HepG2 (cell line): ENCODE results near the gene LRTM2. TPM values are rescaled to one million over a fixed set of nuclear protein-coding genes. Genes with fewer than 3 reads are reported as not detected.

Experiments
- ATAC-seq: fragments of 200-7000 bp; cut with Tn5 transposase; 3 replicates; pipeline ENCODE4 v1.9.1; 2020; ENCODE audit warnings: mild to moderate bottlenecking, moderate library complexity
- BruUV-seq: library from RNA; stranded (reverse); fragments of 400-500 nt; replicated peaks from 2 replicates; lab custom pipeline; 2021; lab: Mats Ljungman, UMichigan
- CTCF ChIA-PET: fragments of 300-600 bp; formaldehyde crosslinking; extraction: SDS; loops from one replicate; lab custom pipeline; 2021; ENCODE audit warnings: low total read pairs, inconsistent platforms, low intra/inter-chr PET ratio; lab: Yijun Ruan, JAX
- POLR2A ChIA-PET: fragments of 350-600 bp; sonication (Branson Sonifier 250); formaldehyde crosslinking; loops from one replicate; lab custom pipeline; 2020; ENCODE audit warnings: antibody characterized with exemption, inconsistent platforms; lab: Yijun Ruan, JAX
- DNase-seq: peaks from one replicate; pipeline ENCODE4 v3.0.0-alpha.2; 2015; ENCODE audit warnings: low spot score
- FAIRE-seq: peaks from 3 replicates; lab custom pipeline; 2011; peaks lifted over from hg19 to GRCh38; lab: Jason Lieb, UNC
- H2AFZ ChIP-seq: one replicate; pipeline ENCODE4 v1.6.1; 2011; ENCODE audit warnings: low read length, inconsistent platforms
- H3K27ac ChIP-seq: fragments of 300-600 bp; 3 replicates; pipeline ENCODE4 v1.8.0; 2011; ENCODE audit warnings: mixed run types, mild to moderate bottlenecking, mixed read lengths, low read length, inconsistent platforms; ENCODE audit not compliant: insufficient read depth; ENCODE audit errors: extremely low read length
- H3K27me3 ChIP-seq, 2 experiments: fragments of 200-600 bp in 1 of 2; 2 replicates in 1 of 2; 3 replicates in 1 of 2; pipeline versions ENCODE4 v1.6.0 to v1.8.0; 2011; ENCODE audit warnings: low read length in 2 of 2, mild to moderate bottlenecking in 2 of 2, moderate library complexity in 2 of 2, inconsistent platforms in 1 of 2; ENCODE audit not compliant: insufficient read depth in 2 of 2, control insufficient read depth in 1 of 2
- H3K36me3 ChIP-seq, 2 experiments: fragments of 200-600 bp in 1 of 2; replicated peaks in 1 of 2; 2 replicates in 1 of 2; 3 replicates in 1 of 2; pipeline versions ENCODE4 v1.5.1 to v1.8.0; 2011; ENCODE audit warnings: low read length in 2 of 2, inconsistent platforms in 1 of 2; ENCODE audit not compliant: insufficient read depth in 2 of 2, control insufficient read depth in 1 of 2
- H3K4me1 ChIP-seq: 2 replicates; pipeline ENCODE4 v1.5.1; 2012; ENCODE audit warnings: low read length, inconsistent platforms; ENCODE audit not compliant: insufficient read depth
- H3K4me2 ChIP-seq: 2 replicates; pipeline ENCODE4 v1.6.0; 2011; ENCODE audit warnings: low read depth, low read length, inconsistent platforms
- H3K4me3 ChIP-seq, 3 experiments: fragments of 200-600 bp in 1 of 3; sonication (generic), shearing (Covaris generic) in 1 of 3; replicated peaks in 1 of 3; 2 replicates each; pipeline ENCODE4 v1.5.1; 2011 to 2016; ENCODE audit warnings: low read length in 3 of 3, inconsistent platforms in 2 of 3, low read depth in 2 of 3, mild to moderate bottlenecking in 2 of 3, control low read depth in 1 of 3, mixed read lengths in 1 of 3; ENCODE audit not compliant: insufficient read depth in 1 of 3
- H3K79me2 ChIP-seq: one replicate; pipeline ENCODE4 v1.6.1; 2011; ENCODE audit warnings: low read length, inconsistent platforms; ENCODE audit not compliant: insufficient read depth
- H3K9ac ChIP-seq: 2 replicates; pipeline ENCODE4 v1.6.0; 2011; ENCODE audit warnings: mild to moderate bottlenecking, low read depth, low read length, inconsistent platforms; ENCODE audit not compliant: insufficient read depth
- H3K9me3 ChIP-seq: 2 replicates; pipeline ENCODE4 v1.5.1; 2012; ENCODE audit warnings: mild to moderate bottlenecking, low read length
- H4K20me1 ChIP-seq: 2 replicates; pipeline ENCODE4 v1.6.0; 2011; ENCODE audit warnings: inconsistent platforms, mild to moderate bottlenecking, low read length, moderate library complexity; ENCODE audit not compliant: insufficient read depth
- DPF2 ChIP-seq: sonication (generic); formaldehyde crosslinking; IDR thresholded peaks from 2 replicates; pipeline ENCODE4 v1.4.0; 2020; ENCODE audit warnings: mild to moderate bottlenecking, low read depth, missing genetic modification reagents, borderline replicate concordance
- E2F1 ChIP-seq: sonication (generic); formaldehyde crosslinking; IDR thresholded peaks from 2 replicates; pipeline ENCODE4 v1.5.0; 2020; ENCODE audit warnings: missing genetic modification reagents
- ETS1 ChIP-seq: sonication (generic); formaldehyde crosslinking; IDR thresholded peaks from 2 replicates; pipeline ENCODE4 v1.4.0; 2020; ENCODE audit warnings: missing genetic modification reagents
- HNRNPUL1 ChIP-seq: fragments of 200-400 bp; formaldehyde crosslinking; IDR thresholded peaks from 2 replicates; pipeline ENCODE4 v1.6.1; 2017; ENCODE audit warnings: low read depth, mild to moderate bottlenecking, low read length, moderate library complexity
- KDM5B ChIP-seq: sonication (generic); formaldehyde crosslinking; IDR thresholded peaks from 2 replicates; pipeline ENCODE4 v1.4.0; 2020; ENCODE audit warnings: missing genetic modification reagents, mild to moderate bottlenecking, borderline replicate concordance
- MAFG ChIP-seq: sonication (generic); formaldehyde crosslinking; IDR thresholded peaks from 2 replicates; pipeline ENCODE4 v1.5.1; 2020; ENCODE audit warnings: mild to moderate bottlenecking, missing genetic modification reagents
- MIER2 ChIP-seq: IDR thresholded peaks from 2 replicates; pipeline ENCODE4 v1.6.1; 2016; ENCODE audit warnings: missing biosample characterization, missing genetic modification reagents
- MTA3 ChIP-seq: sonication (generic); formaldehyde crosslinking; IDR thresholded peaks from 2 replicates; pipeline ENCODE4 v1.4.0; 2020; ENCODE audit warnings: missing genetic modification reagents
- POLR2G ChIP-seq: fragments of 200-400 bp; formaldehyde crosslinking; IDR thresholded peaks from 2 replicates; pipeline ENCODE4 v1.6.1; 2018; ENCODE audit warnings: mild to moderate bottlenecking, low read depth, low read length, moderate library complexity
- RBFOX2 ChIP-seq: fragments of 200-400 bp; formaldehyde crosslinking; IDR thresholded peaks from 2 replicates; pipeline ENCODE4 v1.6.1; 2017; ENCODE audit warnings: low read depth, mild to moderate bottlenecking, low read length
- RBM22 ChIP-seq: fragments of 200-400 bp; formaldehyde crosslinking; optimal IDR thresholded peaks from 2 replicates; pipeline ENCODE3; 2017; ENCODE audit warnings: mild to moderate bottlenecking, low read length, moderate library complexity
- THAP9 ChIP-seq: sonication (generic); formaldehyde crosslinking; IDR thresholded peaks from 2 replicates; pipeline ENCODE4; 2020; ENCODE audit warnings: missing genetic modification reagents, mild to moderate bottlenecking, borderline replicate concordance
- ZEB1 ChIP-seq: IDR thresholded peaks from 2 replicates; pipeline ENCODE4 v1.6.1; 2012; ENCODE audit warnings: mild to moderate bottlenecking, low read depth, inconsistent platforms; ENCODE audit not compliant: insufficient replicate concordance
- ZNF274 ChIP-seq: sonication (generic); formaldehyde crosslinking; IDR thresholded peaks from 2 replicates; pipeline ENCODE4 v1.5.1; 2020; ENCODE audit warnings: mild to moderate bottlenecking, missing genetic modification reagents
- ZNF282 ChIP-seq: fragments of 450-650 bp; IDR thresholded peaks from 2 replicates; pipeline ENCODE4 v1.6.1; 2018; ENCODE audit not compliant: partially characterized antibody
- ZNF331 ChIP-seq: sonication (generic); formaldehyde crosslinking; IDR thresholded peaks from 2 replicates; pipeline ENCODE4 v1.4.0; 2020; ENCODE audit warnings: missing genetic modification reagents
- ZNF333 ChIP-seq: sonication (generic); formaldehyde crosslinking; IDR thresholded peaks from 2 replicates; pipeline ENCODE4 v1.4.0; 2020; ENCODE audit warnings: mild to moderate bottlenecking, missing genetic modification reagents, borderline replicate concordance
- ZNF343 ChIP-seq: sonication (generic); formaldehyde crosslinking; IDR thresholded peaks from 2 replicates; pipeline ENCODE4 v1.4.0; 2020; ENCODE audit warnings: mild to moderate bottlenecking, missing genetic modification reagents
- ZNF382 ChIP-seq: sonication (generic); formaldehyde crosslinking; IDR thresholded peaks from 2 replicates; pipeline ENCODE4 v1.5.0; 2020; ENCODE audit warnings: missing genetic modification reagents, mild to moderate bottlenecking, borderline replicate concordance
- ZNF383 ChIP-seq: sonication (generic); formaldehyde crosslinking; IDR thresholded peaks from 2 replicates; pipeline ENCODE4 v1.4.0; 2020; ENCODE audit warnings: missing genetic modification reagents, mild to moderate bottlenecking, borderline replicate concordance
- ZNF550 ChIP-seq: sonication (generic); formaldehyde crosslinking; IDR thresholded peaks from 2 replicates; pipeline ENCODE4 v1.4.0; 2020; ENCODE audit warnings: mild to moderate bottlenecking, missing genetic modification reagents, borderline replicate concordance
- ZNF883 ChIP-seq: sonication (generic); formaldehyde crosslinking; IDR thresholded peaks from 2 replicates; pipeline ENCODE4 v1.5.1; 2020; ENCODE audit warnings: mild to moderate bottlenecking, missing genetic modification reagents; ENCODE audit errors: not compliant biosample characterization
- WGBS: methylation state at CpG from one replicate; pipeline ENCODE4 v1.1.6; 2017; ENCODE audit warnings: low lambda C conversion rate; 5-methylcytosine and 5-hydroxymethylcytosine counted together
- in situ Hi-C: cut with HindIII; loops from 2 replicates; pipeline ENCODE4 v1.10.0; 2017; ENCODE audit warnings: low pct_unique_long_range_greater_than_20kb; ENCODE audit not compliant: extremely low pct_ligation_motif_present
- intact Hi-C: fragments of 100-400 bp; cut with micrococcal nuclease; formaldehyde crosslinking; loops from one replicate; pipeline ENCODE4 v1.10.0; 2022; ENCODE audit not compliant: unreplicated experiment
- polyA plus RNA-seq, 8 experiments: library from polyadenylated mRNA; depleted of rRNA in 3 of 8; stranded (reverse) in 7 of 8; unstranded in 1 of 8; fragments of >200 nt; fragmentation: Illumina TruSeq in 4 of 8; extraction: Trizol in 4 of 8; gene quantifications; 2 replicates each; pipeline versions ENCODE4 v1.2.1 to v1.2.3, GENCODE V29; 2011 to 2016; ENCODE audit warnings: low read depth in 4 of 8, missing spikeins in 1 of 8, mixed read lengths in 1 of 8; ENCODE audit not compliant: insufficient read depth in 1 of 8
- total RNA-seq, 5 experiments: library from RNA; depleted of rRNA; stranded (reverse); fragments of >200 nt; fragmentation: Illumina TruSeq; extraction: Trizol; gene quantifications; 2 replicates each; pipeline ENCODE4 v1.2.3, GENCODE V29; 2016; ENCODE audit warnings: low read depth in 1 of 5

LRTM2 gene
- total and polyA plus RNA-seq, 2 of the 13 experiments (the other 11 are each of a cell fraction or from before 2014, with no cell fraction given): 0.09 TPM; not detected in 1

DNA sequence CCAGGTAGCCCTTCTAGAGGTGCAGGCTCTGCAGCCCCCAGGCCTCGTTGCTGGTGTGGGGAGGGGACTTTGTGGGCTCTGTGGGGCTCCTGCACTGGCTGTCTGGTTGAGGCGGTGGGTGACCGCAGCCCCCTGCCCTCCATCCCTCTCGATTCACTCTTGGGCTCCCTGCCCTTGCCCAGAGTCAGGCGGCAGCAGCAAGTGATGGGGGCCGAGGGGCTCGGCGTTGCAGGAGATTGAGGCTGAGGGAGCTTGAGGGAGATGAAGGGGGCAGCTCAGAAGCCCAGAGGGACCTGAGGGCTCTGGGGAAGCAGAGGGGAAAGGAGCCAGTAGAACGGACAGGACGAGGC, 9.5 kb upstream of the LRTM2 start:
- intact Hi-C loops (no loop called here), in situ Hi-C loops (no loop called here)
- Histone ChIP-seq H4K20me1 (no peaks in the 10 kb centered on the region), H3K9ac (peak overlapping the region; percentile 79), H3K9me3 (no peaks in the 10 kb centered on the region), H2AFZ (no peak overlapping the region), H3K4me2 (peak overlapping the region; percentile 89), H3K4me1 (peaks cover 99% of the 10 kb centered on the region), H3K36me3 (no peaks in the 10 kb centered on the region), H3K27ac (peak overlapping the region; percentile 75), H3K4me3 (peak overlapping the region; percentile 63 to 80 (median 79); a peak in 5 of 6 replicates), H3K79me2 (peaks cover 4% of the 10 kb centered on the region), H3K27me3 (no peaks in the 10 kb centered on the region)
- no peak for ATAC-seq
- 50% methylated on average over 7 of the region's 10 CpGs for WGBS
- DNase-seq: no peak
- no peak for FAIRE-seq
- BruUV-seq: no TSS peak
- ChIA-PET POLR2A (interaction anchor here (1.2 to 5.7 kb wide), 3 partner anchors 10 to 27 kb away, joined by 4 to 31 read pairs (median 15); no protein-coding TSS in a partner anchor), CTCF (no interaction called here)
- TF ChIP-seq ZNF383 (CRISPR knock-in tag) (0 out of 2 replicates have a peak, but pooled peaks have one; percentile 13), DPF2 (CRISPR knock-in tag) (0 out of 2 replicates have a peak, but pooled peaks have one; percentile 1), ZEB1 (no peak), E2F1 (CRISPR knock-in tag) (no peak), THAP9 (no peak), ZNF883 (CRISPR knock-in tag) (peak; percentile 0), MTA3 (no peak), ZNF331 (CRISPR knock-in tag) (no peak), KDM5B (CRISPR knock-in tag) (peak; percentile 39; the same call in 1 of the 2 replicates), ZNF550 (CRISPR knock-in tag) (no peak), ZNF333 (CRISPR knock-in tag) (0 out of 2 replicates have a peak, but pooled peaks have one; percentile 14), MAFG (CRISPR knock-in tag) (no peak), MIER2 (no peak), ZNF282 (no peak), ETS1 (CRISPR knock-in tag) (no peak), ZNF343 (CRISPR knock-in tag) (0 out of 2 replicates have a peak, but pooled peaks have one; percentile 35), HNRNPUL1 (no peak), ZNF274 (CRISPR knock-in tag) (no peak), RBFOX2 (peak; percentile 72), ZNF382 (CRISPR knock-in tag) (no peak), RBM22 (peak; percentile 16), POLR2G (no peak)
